Stimulated activated CD8-positive, alpha-beta memory T cell treated with anti-CD3 and anti-CD28 coated beads, Interleukin-7, amount 100 ng/mL, for 24 hours (primary cell): ENCODE measurements around the gene EYS.
"Not testable (repeated sequence)": the region's sequence is repeated elsewhere in the genome, so short reads cannot be mapped to it uniquely, and the experiment has no call there.

Experiments
- DNase-seq: peaks from one replicate; pipeline ENCODE4 v3.0.0-alpha.2; 2020; ENCODE audit warnings: low read depth

EYS gene

DNA sequence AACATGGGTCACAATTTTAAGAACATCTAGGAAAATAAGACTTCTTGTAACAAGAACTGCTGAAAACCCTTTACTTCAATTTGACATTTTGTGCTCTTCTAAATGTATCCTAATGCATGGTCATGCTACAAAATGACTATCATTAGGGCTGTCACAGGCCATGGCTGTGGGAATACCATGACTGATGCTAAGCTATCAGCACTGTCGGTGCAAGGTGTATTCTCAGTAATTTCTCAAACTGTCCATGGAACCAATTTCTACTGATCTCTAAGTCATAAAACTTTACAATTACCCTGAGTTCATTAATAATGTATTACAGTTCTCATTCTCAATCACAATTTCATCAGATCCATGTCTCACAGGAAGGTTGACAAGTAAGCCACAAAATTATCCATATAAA, 625.3 kb downstream of the EYS start:
- no peak for DNase-seq

DNA sequence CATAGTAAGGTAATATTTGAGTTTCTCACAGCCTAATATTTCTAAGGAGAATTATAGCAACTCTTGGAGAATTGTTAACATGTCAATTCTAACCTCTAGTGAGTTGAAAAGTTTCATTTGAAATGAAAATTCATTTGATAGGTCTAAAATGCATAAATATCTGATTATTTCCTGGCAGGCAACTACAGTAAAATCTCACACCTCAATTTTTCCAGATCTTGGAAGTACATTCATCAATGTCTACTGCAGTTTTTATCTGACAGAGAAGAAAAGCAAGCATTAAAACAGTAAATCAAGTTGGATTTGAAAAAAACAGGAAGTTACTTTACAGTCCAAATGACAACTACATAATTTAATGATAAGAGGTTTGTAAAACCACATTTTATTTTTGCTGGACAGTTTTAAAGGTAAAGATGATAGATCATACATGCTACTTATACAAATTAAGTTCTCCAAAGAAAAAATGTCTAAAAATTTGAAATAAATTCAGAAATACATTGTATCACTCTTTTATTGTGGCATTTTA, 631.3 kb downstream of the EYS start:
- no peak for DNase-seq

DNA sequence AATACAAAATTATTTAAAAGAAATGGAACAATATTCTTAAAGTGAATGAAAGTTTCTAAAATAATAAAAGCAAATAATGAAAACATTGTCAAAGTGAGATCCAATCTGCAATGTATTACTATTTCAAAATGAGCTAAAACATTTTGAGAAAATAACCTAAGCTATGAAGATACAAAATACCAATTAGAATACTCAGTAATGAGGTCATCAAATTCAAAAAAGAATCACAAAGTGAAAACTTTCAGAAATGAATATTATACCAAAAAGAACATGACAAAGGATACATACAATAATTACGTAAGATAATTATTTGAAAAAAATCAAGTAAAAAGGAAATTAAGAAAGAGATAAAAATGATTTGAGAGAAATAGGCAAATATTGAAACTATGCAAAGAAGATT, 634.5 kb downstream of the EYS start:
- no peak for DNase-seq

DNA sequence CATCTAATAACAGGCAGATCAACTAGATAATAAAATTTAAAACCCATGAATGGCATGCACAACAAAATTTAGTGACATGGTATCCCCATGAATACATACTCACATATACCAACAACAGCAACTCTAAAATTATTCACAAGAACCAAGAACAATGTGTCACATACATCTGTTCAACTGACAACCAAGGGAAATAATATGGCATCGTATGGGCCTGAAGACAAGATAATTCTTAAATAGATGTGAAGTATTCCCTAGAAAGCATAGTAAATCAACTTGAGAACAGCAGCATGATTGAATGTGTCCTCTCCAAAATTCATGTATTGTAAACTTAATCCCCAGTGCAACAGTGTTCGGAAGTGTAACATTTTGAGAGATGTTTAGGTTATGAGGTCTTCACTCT, 635.5 kb downstream of the EYS start:
- no peak for DNase-seq

DNA sequence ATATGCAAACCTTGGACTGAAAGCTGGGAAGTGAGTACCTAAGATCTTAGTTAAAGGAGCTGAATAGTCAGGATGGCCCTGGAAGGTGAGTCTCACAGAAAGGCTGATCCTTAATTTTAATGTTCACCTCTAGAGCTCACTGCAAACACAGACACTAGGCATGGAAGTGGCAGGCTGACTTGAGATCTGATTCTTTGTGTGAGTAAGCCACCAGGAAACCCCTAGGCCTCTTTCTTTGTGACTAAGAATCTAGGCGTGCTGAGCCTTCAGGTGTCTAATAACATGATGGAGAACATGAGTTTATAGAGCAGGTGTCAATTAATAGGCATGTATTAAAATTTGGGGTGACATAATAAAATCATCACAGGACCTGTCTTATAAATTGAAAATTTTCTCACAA, 642.2 kb downstream of the EYS start:
- DNase-seq, result no peak

DNA sequence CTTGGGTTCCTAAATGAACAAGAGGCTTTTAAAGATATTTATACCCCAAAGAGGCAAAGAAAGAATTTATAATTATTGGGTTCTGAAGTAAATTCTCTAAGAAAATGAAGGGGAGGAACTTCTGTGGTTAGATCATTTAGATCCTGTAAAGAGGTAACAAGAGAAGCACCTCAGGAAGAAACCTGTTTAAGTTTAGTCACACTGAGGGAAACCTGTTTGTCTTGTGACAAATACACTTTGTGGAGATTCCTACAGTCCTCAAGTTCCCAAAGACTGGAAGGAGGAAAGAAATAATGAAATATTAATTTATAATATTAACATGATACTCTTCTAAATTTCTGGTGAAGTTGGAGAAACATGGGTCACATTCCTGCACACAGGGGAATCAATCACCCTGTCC, 647.5 kb downstream of the EYS start:
- DNase-seq, result no peak

DNA sequence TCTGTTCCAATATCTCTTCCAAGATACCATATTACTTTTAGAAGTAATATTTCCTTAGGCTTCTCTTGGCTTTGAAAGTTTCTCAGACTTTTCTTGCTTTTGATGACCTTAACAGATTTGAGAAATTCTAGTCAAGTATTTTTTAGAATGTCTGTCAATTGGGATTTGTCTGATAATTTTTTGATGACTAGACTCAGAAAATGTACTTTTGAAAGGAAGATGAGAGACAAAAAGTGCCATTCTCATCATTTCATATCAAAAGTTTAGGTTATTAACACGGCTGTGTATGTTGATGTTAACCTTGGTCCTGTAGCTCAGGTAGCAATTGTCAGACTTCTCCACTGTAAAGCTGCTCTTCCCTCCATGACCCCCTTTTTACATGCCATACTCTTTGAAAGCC, 651.5 kb downstream of the EYS start:
- DNase-seq, result no peak

DNA sequence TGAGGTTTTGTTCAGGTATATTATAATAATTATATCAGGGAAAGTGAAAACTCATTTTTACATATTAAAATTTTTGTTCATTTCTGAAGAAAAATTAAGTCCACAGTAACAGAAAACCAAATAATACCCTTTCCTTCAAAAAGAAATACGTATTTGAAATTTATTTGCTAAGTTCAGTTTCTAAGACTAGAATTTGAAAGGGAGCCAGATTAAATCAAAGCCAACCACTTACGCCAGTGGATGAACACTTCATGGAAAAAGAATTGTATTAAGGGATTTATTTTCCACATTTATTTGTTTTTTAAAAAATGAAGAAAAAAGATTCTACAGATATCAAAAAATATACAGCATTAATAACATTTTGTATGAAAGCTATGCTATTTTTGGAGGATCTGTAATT, 654.4 kb downstream of the EYS start:
- DNase-seq, result no peak

DNA sequence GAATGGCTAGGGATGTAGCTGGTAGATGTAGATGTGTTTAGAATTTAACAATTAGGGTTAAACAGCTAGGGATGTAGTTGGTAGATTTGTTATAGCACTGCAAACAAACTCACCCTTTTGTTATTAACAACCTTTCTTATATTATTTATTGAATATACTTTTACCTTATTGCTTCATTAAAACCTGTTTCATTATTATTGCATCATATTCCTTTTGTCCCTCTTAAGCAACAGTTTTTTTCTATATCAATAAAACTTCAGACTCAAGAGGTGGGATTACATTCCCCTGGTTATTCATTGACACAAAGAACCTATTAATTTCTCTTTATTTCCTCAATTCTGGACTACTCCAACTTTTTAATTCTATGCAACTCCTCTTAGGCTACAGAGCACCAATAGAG, 661.2 kb downstream of the EYS start:
- no peak for DNase-seq

DNA sequence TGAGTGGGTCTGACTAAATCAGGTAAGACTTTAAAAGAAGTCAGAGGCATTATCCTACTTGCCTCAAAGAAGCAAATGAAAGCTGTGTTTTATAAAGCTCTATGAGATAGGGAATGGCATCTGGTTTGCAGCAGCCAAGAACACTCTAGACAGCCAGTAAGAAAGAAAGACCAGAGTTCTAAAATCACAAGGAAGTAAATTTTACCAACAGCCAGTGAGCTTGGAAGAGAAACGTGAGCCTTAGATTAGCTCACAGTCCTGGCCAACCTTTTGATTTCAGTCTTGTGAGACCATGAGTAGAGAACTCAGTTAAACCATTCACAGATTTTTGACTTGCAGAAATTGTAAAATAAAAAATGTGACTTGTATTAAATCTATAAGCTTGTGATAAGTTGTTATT, 693.0 kb downstream of the EYS start:
- no peak for DNase-seq

DNA sequence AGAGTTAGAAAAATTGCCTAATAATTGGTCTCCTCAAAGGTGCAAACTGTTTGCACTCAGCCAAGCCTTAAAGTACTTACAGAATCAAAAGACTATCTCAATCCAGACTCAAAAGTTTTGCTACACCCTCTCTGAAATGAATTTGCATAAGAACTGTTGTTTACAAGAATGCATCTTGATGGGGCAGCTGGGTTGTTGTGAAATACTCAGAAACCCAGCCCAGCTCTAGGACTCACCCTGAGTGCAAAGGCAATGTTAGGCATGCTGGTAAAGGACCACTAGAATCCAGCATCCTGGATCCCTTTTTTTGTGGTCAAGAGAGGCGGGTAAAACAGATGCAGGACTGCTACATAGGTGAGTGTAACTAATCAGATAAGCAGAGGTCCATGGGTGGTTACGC, 700.2 kb downstream of the EYS start:
- DNase-seq, result no peak

DNA sequence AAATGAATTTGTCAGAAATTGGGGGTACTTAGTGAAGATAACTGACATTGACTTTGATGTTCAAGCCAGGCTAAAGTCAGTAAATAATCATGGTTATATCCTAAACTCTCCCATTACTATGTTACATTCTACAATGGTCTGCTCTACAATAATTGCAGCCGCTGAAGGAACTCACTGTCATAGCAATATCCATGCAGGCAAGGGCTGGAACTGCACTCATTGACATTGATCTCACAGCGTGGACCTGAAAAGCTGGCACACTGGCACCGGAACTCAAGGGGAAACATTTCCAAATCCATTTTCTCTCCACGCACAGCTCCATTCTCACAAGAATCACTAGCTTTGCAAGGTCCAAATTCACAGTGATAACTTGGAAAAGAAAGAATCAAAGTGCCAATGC, 702.7 kb downstream of the EYS start:
- no peak for DNase-seq

DNA sequence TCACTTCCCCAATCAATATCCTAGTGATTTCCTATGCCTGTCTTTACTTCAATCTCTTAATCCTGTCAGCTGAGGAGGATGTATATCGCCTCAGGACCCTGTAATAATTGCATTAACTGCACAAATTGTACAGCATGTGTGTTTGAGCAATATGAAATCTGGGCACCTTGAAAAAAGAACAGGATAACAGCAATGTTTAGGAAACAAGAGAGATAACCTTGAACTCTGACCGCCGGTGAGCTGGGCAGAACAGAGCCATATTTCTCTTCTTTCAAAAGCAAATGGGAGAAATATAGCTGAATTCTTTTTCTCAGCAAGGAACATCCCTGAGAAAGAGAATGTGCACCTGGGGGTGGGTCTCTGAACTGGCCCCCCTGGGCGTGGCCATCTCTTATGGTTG, 704.1 kb downstream of the EYS start:
- DNase-seq, result not testable (repeated sequence)

DNA sequence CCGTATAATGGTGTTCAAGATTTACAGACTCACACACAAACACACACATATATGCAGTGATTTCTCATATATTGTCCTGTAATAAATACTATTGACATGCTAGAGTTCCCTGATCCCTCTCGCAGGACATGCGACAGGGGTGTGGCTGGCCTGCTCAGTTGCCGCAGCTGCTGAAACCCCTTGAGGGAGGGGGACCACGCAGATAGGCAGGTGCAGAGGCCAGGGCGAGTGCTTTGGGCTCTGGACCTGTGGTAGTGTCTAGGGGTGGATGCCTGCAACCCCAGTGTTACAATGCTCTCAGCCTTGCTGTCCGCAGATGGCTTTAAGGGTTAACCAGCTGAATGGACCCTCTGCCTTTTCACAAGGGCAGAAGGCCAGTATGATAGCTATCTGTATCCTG, 706.2 kb downstream of the EYS start:
- no peak for DNase-seq

DNA sequence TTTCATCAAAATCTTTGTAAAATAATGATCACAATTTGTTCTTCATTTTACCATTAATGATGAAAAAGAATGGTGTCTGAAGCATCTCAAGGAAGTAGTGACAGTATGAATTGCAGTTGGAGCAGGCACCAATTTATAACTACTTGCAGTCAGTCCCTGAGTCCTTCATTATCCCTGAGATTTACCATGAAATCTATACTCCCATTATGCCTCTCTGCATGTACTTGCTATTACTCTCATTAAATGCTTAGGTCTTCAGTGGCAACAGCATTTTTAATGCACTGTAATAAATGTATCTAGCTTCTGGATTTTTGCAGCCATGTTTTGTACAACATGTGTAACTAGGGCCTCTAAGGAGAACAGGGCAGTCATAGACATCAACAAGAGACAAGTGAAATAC, 708.8 kb downstream of the EYS start:
- no peak for DNase-seq

DNA sequence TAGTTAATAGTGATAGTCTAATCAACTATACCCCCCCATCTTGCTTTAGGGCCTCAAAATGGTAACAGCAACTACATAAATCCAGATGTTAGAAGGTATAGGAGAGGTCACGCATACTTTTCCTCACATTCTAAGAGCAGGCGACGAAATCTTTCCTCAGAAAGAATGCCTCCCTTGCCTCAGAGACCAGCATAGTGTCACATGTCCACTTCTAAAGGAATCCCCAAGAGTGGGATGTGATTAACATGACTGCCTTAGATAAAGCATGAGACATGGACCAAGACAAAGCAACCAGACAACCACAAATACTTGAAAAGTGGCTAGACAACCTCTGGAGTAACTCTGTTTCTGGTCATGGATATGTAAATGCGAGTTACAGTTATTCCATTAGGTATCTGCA, 710.7 kb downstream of the EYS start:
- DNase-seq, result no peak

DNA sequence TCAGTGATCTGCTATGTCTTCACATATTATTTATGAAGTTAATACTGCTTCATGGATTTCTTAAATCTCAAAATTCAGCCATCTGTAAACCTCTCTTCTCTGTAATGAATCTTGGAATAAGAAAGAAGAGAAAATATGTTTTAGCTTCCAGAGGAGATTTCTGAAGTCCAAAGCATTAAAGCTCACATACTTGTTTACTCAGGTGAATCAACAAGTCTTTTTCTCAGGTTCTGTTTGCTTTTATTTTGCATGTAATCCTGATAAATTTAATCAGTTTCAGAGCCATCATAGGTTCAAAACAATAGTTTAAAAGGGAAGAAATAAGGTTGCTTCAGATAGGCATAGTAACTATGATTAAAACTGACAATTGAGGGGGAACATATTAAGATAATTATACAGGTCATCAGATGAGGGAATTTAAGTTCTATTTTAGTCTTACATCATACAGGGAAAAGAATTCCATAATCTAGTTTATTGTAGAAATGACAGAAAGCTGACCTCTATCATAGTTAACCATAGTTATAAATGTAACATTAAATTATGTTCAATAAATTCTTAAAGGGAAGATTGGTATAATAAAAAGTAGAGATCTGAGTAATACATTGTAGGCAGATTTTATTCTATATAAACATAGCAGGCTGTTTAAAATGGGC, 716.2 kb downstream of the EYS start:
- DNase-seq, result no peak

DNA sequence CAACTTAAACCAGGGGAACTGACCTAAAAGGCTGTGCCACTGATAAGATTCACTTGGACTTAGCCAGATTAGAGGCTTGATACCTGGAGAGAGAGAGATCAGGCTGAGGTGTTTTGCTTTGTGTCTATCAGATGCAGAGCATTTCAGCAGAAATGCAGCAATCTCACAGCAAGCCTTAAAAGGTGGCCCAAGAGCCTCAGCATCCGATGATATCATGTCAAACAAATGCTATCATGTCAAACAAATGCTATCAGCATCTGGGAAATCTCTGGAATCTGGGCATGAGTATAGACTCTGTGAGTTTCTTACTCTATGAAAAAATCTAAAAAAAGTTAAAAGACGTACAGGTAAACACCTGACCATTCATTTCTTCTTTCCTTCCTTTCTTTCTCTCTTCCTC, 718.9 kb downstream of the EYS start:
- DNase-seq, result no peak

DNA sequence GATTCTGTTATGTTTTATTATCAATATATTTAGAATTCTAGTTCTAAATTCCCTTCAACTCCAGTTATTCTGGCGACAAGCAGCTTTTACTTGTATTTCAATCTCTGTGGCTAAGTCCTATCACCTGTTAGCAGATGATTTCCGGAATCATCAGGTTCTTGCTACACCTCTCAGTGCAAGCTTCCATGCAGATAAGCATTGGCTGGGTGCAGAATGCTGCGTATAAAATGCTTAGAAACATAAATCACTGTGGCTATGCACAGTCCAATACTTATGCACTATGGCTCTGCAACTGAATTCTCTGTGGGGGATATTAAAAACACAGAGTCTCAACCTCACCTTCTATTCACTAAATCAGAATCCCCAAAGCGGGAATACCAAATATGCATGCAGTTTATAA, 720.0 kb downstream of the EYS start:
- no peak for DNase-seq

DNA sequence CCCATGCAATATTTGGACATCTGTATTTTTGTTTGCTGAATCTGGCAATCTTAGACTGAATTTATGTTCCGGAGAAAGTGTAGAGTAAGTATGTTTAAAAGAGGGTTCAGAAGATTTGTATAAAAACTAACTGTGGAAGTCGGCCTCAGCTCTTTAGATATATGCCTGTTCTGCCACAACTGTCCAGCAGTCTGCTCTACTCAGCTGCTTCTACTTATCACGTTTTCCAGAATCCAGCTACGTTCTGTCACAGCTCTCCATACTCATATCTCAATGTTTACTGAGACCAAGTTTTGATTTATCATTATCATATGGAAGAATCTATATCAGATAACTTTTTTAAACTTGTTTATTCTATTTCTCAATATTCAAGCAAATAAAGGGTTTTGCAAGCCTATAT, 721.3 kb downstream of the EYS start:
- no peak for DNase-seq

DNA sequence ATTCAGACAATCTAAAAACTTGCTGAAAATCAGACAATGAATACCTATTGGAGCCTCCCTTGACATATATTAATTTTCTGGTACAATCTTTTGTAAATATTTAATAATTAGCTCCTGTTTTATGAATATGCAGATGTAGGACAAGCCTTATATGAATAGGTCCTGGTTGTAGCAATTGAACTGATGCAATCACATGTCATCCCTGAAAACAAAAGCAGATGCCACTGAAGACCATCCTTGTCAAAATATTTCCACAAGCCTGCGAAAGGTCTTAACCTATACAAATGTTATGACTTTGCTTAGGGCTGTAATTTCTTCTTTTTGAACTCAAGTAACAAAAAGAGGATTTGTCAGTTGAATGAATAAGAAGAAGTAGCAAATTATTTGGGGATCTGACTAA, 722.1 kb downstream of the EYS start:
- no peak for DNase-seq

DNA sequence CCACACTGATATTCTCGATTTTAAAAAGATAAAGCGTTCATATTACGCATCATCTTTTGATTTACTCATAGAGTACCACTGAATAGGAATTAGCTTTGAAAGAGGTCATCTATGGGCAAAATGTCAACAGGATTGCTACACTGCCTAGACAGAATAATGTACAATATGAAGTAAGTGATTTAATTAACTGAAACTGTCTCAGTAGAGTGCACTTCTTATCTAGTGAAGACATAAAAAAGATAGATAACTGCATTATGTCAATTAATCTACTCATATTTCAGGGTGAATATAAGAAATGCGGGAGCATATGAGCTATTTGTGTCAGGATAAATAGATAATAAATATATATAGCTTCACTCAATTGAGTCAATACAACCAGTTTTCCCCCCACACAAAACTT, 723.9 kb downstream of the EYS start:
- DNase-seq, result no peak

DNA sequence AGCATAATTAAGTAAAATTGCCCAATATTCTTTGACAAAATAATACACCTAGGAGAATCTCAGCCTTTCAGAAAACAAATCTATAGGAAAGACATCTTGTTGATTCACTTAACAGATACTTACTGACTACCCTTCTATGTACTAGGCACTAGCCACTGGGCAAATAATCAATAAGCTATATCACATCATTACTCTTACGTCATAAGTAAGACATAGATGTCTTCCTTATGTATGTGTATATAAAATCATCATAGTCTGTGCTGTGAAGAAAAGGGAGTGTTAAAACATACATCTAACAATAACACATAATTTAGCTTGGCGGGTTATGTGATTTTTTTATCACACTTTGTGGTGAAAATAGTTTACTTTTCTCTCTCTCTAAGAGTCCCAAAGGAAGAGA, 733.9 kb downstream of the EYS start:
- no peak for DNase-seq

DNA sequence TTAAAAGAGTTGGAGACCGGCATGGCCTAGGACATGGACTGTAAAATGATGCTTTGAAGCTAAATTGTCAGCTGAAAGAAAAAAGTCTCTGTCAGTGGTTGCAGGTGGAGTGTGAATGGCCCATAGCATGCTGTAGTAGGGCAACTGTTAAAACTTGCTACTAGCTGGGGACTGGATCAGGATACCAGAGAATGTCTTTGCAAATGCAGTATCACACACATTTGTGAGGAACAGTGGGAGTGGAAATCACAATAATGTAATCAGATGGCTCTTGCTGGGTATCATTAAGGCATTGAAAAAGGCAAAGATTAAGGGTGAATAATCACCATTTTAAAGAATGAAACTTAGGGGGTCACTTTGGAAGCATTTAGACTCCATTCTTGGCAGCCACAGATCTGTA, 737.9 kb downstream of the EYS start:
- DNase-seq, result no peak

DNA sequence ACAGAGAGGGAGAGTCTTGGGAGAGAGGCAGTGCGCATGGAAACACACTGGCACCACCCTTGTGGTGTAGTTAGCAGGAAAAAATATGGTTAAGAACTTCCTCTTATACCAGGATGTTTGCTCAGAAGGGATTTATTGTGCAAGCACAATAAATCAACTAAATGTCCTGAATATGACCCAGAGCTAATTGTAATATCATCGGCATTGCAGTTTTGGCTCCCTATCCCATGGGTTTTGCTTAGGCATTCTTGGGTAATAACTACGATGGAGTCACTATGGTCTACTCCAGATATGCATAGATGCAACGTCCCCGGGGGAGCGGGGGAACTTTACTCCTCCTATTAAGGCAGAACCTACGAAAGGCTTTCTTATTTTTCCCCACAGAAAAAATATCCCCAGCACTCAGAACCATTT, 751.6 kb downstream of the EYS start:
- no peak for DNase-seq
